Astrocyte of the cerebellum (primary cell): ENCODE measurements around the gene RALGAPA2.

Source experiments
- DNase-seq: peaks from one replicate; pipeline ENCODE4 v3.0.0-alpha.2; 2011; ENCODE audit warnings: low read depth
- H3K4me3 ChIP-seq: 2 replicates; pipeline ENCODE4 v1.5.1; 2011; ENCODE audit warnings: mild to moderate bottlenecking, low read depth, low read length, moderate library complexity
- in situ Hi-C: cut with HindIII; loops from 2 replicates; pipeline ENCODE4 v1.10.0; 2017; ENCODE audit warnings: low sequenced_read_pairs
- TF ChIP-seq, protein P1 (sequence below): IDR thresholded peaks from 2 replicates; pipeline ENCODE4 v1.5.1; 2012; ENCODE audit warnings: low read length, low read depth, moderate library complexity, mild to moderate bottlenecking; ENCODE audit errors: missing control alignments

RALGAPA2 gene

DNA sequence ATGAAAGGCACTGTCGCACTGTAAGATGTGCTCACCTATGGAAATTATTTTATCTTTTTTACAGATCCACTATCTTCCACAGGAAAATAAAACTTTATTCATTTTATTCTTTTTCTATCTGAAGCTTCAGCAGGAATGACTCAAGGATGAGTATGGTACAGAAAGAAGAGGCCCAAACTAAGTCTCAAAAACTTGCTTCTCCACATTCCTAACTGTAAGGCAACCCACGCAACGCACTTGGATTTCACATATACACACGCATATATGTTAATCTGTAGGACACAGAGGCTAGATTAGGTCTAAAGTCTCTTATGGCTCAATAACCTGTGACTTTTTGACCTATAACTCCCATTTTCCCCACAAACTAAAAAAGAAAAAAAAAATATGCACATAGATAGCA lies 81.9 kb downstream of the RALGAPA2 start:
- no peak overlapping the region for H3K4me3 ChIP-seq
- in situ Hi-C loops: no loop called here
- no peak for DNase-seq
- TF ChIP-seq, protein P1, sequence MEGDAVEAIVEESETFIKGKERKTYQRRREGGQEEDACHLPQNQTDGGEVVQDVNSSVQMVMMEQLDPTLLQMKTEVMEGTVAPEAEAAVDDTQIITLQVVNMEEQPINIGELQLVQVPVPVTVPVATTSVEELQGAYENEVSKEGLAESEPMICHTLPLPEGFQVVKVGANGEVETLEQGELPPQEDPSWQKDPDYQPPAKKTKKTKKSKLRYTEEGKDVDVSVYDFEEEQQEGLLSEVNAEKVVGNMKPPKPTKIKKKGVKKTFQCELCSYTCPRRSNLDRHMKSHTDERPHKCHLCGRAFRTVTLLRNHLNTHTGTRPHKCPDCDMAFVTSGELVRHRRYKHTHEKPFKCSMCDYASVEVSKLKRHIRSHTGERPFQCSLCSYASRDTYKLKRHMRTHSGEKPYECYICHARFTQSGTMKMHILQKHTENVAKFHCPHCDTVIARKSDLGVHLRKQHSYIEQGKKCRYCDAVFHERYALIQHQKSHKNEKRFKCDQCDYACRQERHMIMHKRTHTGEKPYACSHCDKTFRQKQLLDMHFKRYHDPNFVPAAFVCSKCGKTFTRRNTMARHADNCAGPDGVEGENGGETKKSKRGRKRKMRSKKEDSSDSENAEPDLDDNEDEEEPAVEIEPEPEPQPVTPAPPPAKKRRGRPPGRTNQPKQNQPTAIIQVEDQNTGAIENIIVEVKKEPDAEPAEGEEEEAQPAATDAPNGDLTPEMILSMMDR: no peak

DNA sequence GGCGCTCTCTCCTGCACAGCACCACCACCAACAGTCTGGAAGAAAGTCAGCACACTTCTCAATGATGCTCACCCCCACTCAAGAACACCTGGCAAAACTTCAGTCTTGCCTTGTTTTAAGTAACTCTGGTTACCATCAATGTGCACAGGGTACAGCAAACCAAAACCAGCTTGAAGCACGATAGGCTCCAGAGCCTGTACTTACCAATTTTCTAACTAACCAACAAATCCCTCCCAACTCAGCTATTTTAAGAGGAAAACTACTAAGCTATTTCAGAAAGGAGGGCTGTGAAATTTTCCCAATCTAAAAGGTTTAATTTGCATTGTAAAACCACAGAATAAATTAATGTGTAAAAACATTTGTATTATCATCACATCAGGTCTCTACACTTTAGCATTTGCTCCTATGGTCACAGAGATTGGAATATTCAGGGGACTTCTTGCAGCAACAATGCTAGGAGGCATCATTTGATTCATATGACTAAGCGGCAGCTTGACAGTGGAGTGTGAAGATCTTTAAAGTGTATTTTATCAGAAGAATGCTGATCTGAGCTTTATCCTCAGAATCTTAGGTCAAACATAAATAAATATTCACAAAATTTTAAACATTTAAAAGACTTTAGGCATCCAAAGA lies 82.8 kb downstream of the RALGAPA2 start:
- TF ChIP-seq, protein P1: no peak
- DNase-seq: no peak
- H3K4me3 ChIP-seq: no peak overlapping the region
- in situ Hi-C loops: no loop called here

DNA sequence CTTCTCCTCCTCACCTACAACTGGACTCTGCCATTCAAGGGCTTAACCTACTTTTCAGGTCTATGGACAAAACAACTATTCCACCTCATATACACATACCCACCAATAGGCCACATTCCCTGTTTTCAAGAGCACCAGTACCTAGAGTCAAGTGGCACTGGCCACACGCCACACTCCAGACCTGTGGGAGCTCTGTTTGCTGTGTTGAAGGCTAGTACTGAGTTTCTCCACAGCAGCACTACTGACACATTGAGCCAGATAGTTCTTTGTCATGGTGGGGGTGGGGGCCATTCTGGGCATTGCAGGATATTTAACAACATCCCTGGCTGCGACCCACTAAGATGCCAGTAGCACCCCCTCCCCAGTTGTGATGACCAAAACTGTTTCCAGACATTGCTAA lies 84.1 kb downstream of the RALGAPA2 start:
- in situ Hi-C loops: no loop called here
- H3K4me3 ChIP-seq: no peak overlapping the region
- TF ChIP-seq, protein P1: no peak
- no peak for DNase-seq

DNA sequence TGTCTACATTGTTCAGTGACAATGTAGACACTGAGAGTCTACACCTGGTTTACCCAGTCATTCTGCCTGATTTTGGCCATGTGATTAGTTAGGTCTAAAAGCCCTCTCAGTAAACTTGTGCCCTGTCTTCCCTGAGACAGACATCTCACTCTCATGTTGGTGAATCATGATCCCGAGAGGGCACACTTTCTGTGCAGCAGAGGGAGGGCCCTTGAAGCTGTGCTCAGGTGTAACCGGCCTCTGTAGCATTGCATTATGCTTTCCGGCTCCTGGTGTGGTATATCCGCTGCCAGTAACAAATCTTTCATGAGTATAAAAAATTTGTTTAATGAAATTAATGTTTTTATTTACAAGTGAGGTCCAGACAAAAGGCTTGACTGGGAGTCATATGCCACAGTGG lies 85.0 kb downstream of the RALGAPA2 start:
- H3K4me3 ChIP-seq: no peak overlapping the region
- TF ChIP-seq, protein P1: no peak
- no peak for DNase-seq
- in situ Hi-C loops: no loop called here

GRCh38 chr20:20624914-20625313 lies 87.5 kb downstream of the RALGAPA2 start:
- no peak for DNase-seq
- TF ChIP-seq, protein P1: no peak
- in situ Hi-C loops: no loop called here
- no peak overlapping the region for H3K4me3 ChIP-seq

- no peak for DNase-seq
- no peak overlapping the region for H3K4me3 ChIP-seq
- in situ Hi-C loops: no loop called here
- TF ChIP-seq, protein P1: no peak
Measured at GRCh38 chr20:20621195-20621594, 91.2 kb downstream of the RALGAPA2 start.
